Thymus (tissue), 11 donors: ENCODE measurements around the gene PLAGL1. TPM values are rescaled to one million over a fixed set of nuclear protein-coding genes. Genes with fewer than 3 reads are reported as not detected.

ENCODE experiments used
- DNase-seq, 9 donors: peaks; one replicate each; pipeline ENCODE4 v3.0.0-alpha.2; 2013; ENCODE audit warnings: low spot score in 9 of 9, low read depth in 6 of 9, missing footprints in 1 of 9
- H3K27ac ChIP-seq, 2 donors: one replicate each; pipeline ENCODE4 v1.5.1; 2013; ENCODE audit warnings: control low read depth in 1 of 2, low read depth in 1 of 2, low read length in 1 of 2, mild to moderate bottlenecking in 1 of 2, moderate library complexity in 1 of 2
- H3K27me3 ChIP-seq, 2 donors: one replicate each; pipeline ENCODE4 v1.5.1; 2013; ENCODE audit warnings: low read length in 1 of 2; ENCODE audit not compliant: control insufficient read depth in 2 of 2, insufficient read depth in 1 of 2
- H3K36me3 ChIP-seq, 2 donors: one replicate each; pipeline ENCODE4 v1.5.1; 2013; ENCODE audit warnings: low read length in 1 of 2, mild to moderate bottlenecking in 1 of 2, moderate library complexity in 1 of 2; ENCODE audit not compliant: control insufficient read depth in 2 of 2, insufficient read depth in 2 of 2
- H3K4me1 ChIP-seq, 2 donors: one replicate each; pipeline ENCODE4 v1.5.1; 2013; ENCODE audit warnings: low read length in 2 of 2; ENCODE audit not compliant: control insufficient read depth in 2 of 2, insufficient read depth in 2 of 2
- H3K4me3 ChIP-seq, 2 donors: one replicate each; pipeline ENCODE4 v1.5.1; 2013; ENCODE audit warnings: low read length in 2 of 2, control low read depth in 1 of 2, mild to moderate bottlenecking in 1 of 2
- H3K9me3 ChIP-seq, 2 donors: one replicate each; pipeline ENCODE4 v1.5.1; 2013; ENCODE audit warnings: low read length in 1 of 2, mild to moderate bottlenecking in 1 of 2; ENCODE audit not compliant: control insufficient read depth in 2 of 2, insufficient read depth in 1 of 2
- WGBS: extraction: QIAGEN DNeasy Blood & Tissue Kit; methylation state at CpG from one replicate; pipeline ENCODE4 v1.1.7; 2013; 5-methylcytosine and 5-hydroxymethylcytosine counted together
- polyA plus RNA-seq: library from polyadenylated mRNA; stranded (reverse); fragments of 200-250 nt; gene quantifications from one replicate; pipeline ENCODE4 v1.2.3, GENCODE V29; 2013
- total RNA-seq: library from RNA; stranded (reverse); fragments of 120-200 nt; gene quantifications from one replicate; pipeline ENCODE4 v1.2.4, GENCODE V29; 2013
- donor health status: healthy.

The PLAGL1 gene
- total and polyA plus RNA-seq, 2 donors, result 5.4 to 9.8 TPM

DNA sequence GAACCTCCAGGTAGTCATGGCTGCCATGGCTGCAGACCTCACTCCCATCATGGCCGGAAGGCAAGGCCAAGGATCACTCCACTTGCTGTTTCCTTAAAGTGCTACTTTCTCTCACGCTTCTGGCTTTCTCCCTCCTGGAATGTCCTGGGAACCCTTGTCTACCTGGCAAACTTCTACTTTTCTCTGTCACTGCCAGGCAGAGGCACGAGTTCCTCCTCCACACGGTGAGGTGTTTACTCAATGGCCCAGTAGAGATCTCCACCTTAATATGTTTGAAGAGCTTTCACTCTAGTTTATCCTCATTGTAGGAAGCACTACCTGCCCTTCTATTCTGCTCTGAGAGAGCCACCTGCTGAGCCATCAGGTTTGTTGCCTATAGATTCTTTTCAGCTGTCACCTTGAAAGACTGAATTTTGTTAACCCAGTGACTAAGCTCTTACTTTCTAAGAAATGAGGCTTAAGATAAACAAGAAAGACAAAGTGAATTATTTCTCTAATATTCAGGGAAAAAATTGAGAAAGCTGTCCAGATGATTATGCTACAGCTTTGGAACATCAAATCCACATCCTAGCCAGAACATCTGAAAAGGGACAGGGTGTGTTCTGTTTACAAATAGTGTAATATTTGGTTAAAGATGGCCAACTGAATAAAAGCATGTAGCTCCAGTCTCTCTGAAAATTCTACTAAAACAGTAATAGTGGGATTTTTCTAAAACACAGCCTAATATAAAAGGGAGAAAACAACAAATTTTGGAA, 54.9 kb downstream of the PLAGL1 start:
- DNase-seq, result no peak
- no peaks in the 10 kb centered on the region for H3K4me1 ChIP-seq
- 95% methylated on average over 4 of the region's 4 CpGs for WGBS
- no peaks in the 10 kb centered on the region for H3K27me3 ChIP-seq
- H3K36me3 ChIP-seq, result no peaks in the 10 kb centered on the region
- no peak overlapping the region for H3K27ac ChIP-seq
- no peaks in the 10 kb centered on the region for H3K9me3 ChIP-seq
- H3K4me3 ChIP-seq, result no peak overlapping the region

DNA sequence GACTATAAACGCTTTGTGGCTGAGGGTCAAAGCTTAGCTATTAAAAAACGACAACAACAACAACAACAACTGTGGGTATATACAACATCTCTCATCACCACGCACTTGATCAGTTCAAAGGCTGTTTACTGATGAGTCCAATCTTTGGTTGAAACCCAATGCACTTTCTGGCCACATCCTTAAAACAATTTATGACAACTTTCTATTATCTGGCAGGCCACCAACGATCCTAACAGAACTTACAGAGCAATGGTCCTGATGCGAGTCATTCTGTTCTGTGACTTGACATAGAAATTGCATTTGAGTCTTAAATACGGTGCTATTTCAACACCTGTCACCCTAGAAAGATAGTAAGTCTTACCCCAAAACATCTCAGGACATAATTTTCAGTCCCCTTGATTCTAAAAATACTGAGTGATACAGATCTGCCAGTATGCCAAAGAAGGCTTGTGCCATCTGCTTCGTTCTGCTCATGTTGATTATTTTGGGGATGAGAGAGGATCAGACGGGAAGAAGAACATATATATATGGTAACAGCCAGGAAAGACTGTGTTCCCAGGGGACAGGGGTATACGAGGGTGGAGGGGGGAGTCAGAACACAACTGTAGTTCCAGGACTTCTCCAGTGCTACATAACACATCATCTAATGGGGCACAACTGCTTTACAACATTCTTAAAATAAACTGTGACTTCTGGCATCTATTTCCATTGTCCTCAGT, 55.8 kb downstream of the PLAGL1 start:
- WGBS, result 96% methylated on average over 9 of the region's 9 CpGs
- Histone ChIP-seq H3K27ac (no peak overlapping the region), H3K27me3 (no peaks in the 10 kb centered on the region), H3K9me3 (peaks cover 0 to 2% of the 10 kb centered on the region in 2 donors), H3K36me3 (peaks cover 0 to 5% of the 10 kb centered on the region in 2 donors), H3K4me1 (no peaks in the 10 kb centered on the region), H3K4me3 (no peak overlapping the region)
- DNase-seq, result no peak

DNA sequence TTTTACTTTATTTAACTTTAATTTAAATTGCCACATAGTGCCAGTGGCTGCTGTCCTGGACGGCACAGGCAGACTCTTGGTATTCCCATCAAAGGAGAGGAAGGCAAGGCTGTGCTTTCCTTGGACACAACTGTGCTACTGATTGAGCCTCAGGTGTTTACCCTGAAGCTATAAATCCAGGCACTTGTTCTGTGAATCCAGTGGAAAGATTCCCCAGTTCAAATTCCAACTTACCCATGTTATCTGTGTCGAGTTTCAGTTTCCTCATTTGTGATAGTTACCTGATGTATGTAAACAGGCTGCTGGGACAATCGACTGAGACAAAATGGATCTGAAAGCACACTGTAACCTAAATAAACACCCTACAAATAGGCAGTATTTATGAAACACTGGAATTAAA, 57.2 kb downstream of the PLAGL1 start:
- no peak overlapping the region for H3K4me3 ChIP-seq
- 66% methylated on average over 3 of the region's 3 CpGs for WGBS

DNA sequence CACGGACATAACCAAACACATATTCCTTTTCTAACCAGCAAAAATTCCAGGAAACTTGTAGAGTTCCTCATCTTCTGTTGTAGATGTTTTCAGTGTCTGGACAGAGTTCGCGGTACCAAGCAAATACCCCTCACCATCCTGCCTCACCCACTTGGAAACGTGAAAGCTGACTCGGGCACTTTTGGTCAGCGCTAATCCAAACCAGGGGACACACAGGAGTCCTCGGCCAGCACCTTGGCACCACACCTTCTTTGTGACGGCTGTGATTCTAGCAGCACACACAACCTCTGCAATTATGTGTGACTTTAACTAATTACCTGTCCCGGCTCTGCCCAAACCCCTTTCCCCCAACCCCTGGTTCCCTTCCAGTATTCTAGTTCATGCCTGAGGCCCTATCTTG, 58.1 kb downstream of the PLAGL1 start:
- H3K27ac ChIP-seq, result no peak overlapping the region
- peaks cover 0 to 5% of the 10 kb centered on the region in 2 donors for H3K36me3 ChIP-seq
- no peak overlapping the region for H3K4me3 ChIP-seq
- H3K27me3 ChIP-seq, result no peaks in the 10 kb centered on the region
- 96% methylated on average over 9 of the region's 9 CpGs for WGBS
- H3K9me3 ChIP-seq, result peaks cover 0 to 2% of the 10 kb centered on the region in 2 donors
- DNase-seq, result no peak
- H3K4me1 ChIP-seq, result no peaks in the 10 kb centered on the region

More for the DNA sequence above, 57.2 kb downstream of the PLAGL1 start:
- Histone ChIP-seq H3K27me3 (no peaks in the 10 kb centered on the region), H3K27ac (no peak overlapping the region), H3K9me3 (peaks cover 0 to 2% of the 10 kb centered on the region in 2 donors), H3K36me3 (peaks cover 0 to 5% of the 10 kb centered on the region in 2 donors), H3K4me1 (no peaks in the 10 kb centered on the region)
- no peak for DNase-seq

DNA sequence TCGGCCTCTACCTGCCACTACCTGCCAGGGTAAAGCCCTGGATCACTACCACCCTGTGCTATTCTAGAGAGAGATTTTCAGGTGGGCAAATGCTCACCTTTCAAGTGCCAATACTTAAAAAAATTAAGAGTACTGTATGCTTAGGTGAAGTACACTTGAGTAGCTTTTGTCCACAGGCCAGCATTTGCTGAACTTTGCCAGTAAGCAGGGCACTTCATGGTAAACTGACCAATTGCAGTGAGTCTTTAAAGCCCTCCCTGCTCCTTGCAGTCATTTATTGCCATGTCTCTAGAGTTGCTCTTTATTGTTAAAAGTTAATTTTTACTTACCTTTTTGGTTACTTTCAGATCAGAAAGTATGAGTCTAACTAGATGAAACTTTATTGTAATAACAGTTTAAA, 58.5 kb downstream of the PLAGL1 start:
- H3K4me1 ChIP-seq, result no peaks in the 10 kb centered on the region
- H3K4me3 ChIP-seq, result no peak overlapping the region
- DNase-seq, result no peak
- H3K9me3 ChIP-seq, result peaks cover 0 to 2% of the 10 kb centered on the region in 2 donors
- H3K27ac ChIP-seq, result no peak overlapping the region
- WGBS, result 93% methylated on average over 1 of the region's 1 CpG
- peaks cover 0 to 5% of the 10 kb centered on the region in 2 donors for H3K36me3 ChIP-seq
- no peaks in the 10 kb centered on the region for H3K27me3 ChIP-seq

DNA sequence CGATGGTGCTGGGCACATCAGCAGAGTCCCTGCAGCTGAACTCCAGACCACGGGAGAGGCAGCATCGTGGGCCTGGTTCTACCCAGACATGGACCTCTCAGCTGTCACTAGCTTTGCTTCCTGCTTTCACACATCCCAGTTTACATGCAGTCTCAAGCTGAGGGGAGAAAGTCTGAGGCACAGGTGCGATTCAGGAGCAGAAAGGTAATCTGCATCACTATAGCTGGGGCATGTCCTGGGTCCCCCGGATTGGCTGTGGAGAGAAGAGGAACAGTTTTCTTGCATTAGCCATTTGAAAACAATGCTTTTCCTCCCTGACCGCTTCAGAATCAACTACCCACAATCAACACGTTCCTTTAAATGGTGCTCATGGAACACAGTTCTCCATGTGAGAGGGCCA, 59.9 kb downstream of the PLAGL1 start:
- peaks cover 0 to 2% of the 10 kb centered on the region in 2 donors for H3K9me3 ChIP-seq
- no peak overlapping the region for H3K27ac ChIP-seq
- 97% methylated on average over 7 of the region's 7 CpGs for WGBS

DNA sequence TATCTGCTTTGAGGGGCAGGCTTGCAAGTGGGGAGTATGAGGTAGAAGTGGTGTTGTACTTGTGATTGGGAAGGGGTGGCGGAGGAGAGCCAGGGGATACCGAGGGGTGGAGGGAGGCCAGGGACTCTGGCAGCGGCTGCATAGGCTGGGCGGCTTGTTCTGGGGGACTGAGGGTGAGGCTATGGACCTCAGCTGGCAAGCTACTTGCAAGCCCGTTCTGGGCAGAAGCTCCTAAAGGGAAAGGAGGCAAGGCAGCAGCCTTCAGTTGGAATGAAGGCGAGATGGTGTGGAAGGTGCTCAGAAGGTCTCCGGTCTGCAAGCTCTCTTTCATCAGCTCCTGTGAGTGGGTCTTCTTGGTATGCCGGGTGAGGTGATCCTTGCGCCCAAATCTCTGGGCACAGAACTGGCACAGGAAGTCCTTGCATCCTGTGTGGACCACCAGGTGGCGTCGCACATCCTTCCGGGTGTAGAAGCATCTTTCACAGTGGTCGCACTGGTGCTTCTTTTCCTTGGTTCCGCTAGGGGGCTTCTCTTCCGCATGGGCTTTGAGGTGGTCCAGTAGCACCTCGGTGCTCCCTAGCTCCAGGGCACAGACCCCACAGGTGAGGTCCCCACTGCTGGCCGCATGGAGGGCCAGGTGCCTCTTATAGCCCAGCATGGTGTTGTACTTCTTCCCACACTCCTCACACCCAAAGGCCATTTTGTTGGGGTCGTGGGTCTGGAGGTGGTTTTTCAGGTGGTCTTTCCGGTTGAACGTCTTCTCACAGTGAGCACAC, 66.0 kb downstream of the PLAGL1 start:
- no peaks in the 10 kb centered on the region for H3K27me3 ChIP-seq
- H3K9me3 ChIP-seq, result no peaks in the 10 kb centered on the region
- no peaks in the 10 kb centered on the region for H3K4me1 ChIP-seq
- H3K27ac ChIP-seq, result no peak overlapping the region
- 78% methylated on average over 20 of the region's 20 CpGs for WGBS
- H3K36me3 ChIP-seq, result no peaks in the 10 kb centered on the region
- no peak overlapping the region for H3K4me3 ChIP-seq
- DNase-seq, result peak; percentile 18 to 75 (median 49)

More for the DNA sequence above, 59.9 kb downstream of the PLAGL1 start:
- Histone ChIP-seq H3K27me3 (no peaks in the 10 kb centered on the region), H3K4me1 (no peaks in the 10 kb centered on the region), H3K36me3 (peaks cover 0 to 5% of the 10 kb centered on the region in 2 donors), H3K4me3 (no peak overlapping the region)
- no peak for DNase-seq

DNA sequence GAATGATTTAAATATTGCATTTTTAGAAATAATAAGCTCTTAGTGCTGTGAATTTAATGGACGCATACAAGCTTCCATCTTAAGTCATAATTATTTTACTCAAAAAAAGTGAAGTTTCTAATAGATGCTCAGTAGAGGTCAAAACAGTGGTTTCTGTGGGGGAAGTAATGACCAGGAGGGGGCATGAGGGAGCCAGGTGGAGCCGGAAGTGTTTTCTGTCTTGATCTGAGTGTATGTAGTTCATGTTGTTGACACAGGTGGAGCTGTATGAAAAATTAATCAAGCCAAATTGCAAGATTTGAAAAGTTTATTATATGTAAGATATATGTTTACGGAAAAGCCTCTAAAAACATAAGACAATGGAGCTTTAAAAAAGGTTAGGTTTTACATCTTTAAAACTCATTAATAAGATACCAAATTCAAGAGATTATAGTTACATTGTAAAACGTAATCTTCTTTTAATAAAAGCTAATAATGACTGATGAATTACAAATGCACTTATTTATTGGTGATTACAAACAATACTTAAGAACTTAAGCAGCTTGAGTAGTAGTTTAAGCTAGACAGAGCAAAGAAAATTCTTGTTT, 68.0 kb downstream of the PLAGL1 start:
- Histone ChIP-seq H3K27ac (no peak overlapping the region), H3K36me3 (no peaks in the 10 kb centered on the region), H3K9me3 (no peaks in the 10 kb centered on the region), H3K27me3 (no peaks in the 10 kb centered on the region), H3K4me3 (no peak overlapping the region), H3K4me1 (no peaks in the 10 kb centered on the region)
- WGBS, result 42% methylated on average over 4 of the region's 4 CpGs
- peak; percentile 19 to 73 (median 34) for DNase-seq
